NCI-H187 treated with DMSO at 0.1 percent for 48 hours (cell line): ENCODE measurements around the gene SEPTIN3.

Experiments
- DNase-seq: peaks from one replicate; lab custom pipeline; 2025; lab: John Stamatoyannopoulos, UW

Gene SEPTIN3

GRCh38 chr22:41969110-41969646 is at the start of gene SEPTIN3:
Gene SEPTIN3, plus strand, starts transcription at chr22:41969443. Its CDS starts 2,050 bp downstream, at chr22:41971493.
- DNase-seq = no peak

GRCh38 chr22:41920271-41920976 is 48.8 kb upstream of the SEPTIN3 start:
- no peak for DNase-seq

DNA sequence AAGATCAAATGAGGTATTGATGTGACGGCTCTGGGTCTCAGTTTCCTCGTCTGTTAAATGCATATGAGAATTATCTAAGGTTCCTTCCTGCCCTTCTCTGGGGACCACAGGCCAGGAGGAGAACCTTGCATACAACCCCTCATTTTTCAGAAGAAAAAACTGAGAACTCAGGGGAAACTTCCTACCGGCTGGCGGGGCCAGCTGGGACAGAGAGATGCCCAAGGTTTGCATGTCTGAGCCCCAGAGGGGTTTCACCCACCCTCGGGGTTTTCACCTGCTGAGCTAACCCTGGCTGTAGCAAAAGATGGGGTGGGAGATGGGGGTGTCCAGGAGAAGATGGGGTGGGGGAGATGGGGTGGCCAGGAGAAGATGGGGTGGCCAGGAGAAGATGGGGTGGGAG is 46.9 kb upstream of the SEPTIN3 start:
- DNase-seq = no peak

- no peak for DNase-seq
Measured at GRCh38 chr22:41922940-41923594, 46.2 kb upstream of the SEPTIN3 start.

GRCh38 chr22:41923595-41924276 is 45.5 kb upstream of the SEPTIN3 start:
- no peak for DNase-seq

DNA sequence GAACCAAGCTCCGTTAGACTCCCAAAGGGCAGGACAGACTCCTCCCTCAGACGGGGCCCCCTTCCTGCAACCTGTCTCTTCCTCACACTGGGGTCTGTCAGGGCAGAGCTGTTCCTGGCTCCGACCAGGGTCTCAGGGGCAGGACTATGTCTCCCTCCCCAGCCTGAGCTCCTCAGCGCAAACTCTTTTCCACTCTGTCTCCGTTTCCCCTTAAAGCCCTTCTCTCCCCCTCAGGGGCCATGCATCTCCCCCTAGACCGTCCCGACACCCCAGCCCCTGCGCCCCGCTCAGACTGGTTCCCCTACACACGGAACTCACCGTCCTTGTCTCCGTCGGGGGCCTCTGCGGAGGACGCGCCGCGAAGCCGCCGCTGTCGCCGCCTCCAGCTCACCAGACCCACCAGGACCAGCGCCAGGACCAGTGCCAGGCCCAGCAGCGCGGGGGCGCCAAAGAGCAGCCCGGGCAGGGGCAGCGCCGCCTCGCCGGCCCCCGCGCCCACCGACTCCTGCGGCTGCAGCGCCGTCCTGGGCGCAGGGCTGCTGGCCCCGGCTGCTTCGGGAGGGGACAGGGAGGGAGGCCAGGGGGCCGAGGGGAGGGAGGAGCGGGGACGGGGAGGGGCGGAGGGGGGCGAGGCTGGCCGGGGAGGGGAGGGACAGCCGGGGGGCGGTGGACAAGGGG is 43.3 kb upstream of the SEPTIN3 start:
- DNase-seq = no peak

- DNase-seq = no peak
Measured at GRCh38 chr22:41927813-41928212, 41.4 kb upstream of the SEPTIN3 start.

GRCh38 chr22:41928593-41929417 is 40.4 kb upstream of the SEPTIN3 start:
- no peak for DNase-seq

DNA sequence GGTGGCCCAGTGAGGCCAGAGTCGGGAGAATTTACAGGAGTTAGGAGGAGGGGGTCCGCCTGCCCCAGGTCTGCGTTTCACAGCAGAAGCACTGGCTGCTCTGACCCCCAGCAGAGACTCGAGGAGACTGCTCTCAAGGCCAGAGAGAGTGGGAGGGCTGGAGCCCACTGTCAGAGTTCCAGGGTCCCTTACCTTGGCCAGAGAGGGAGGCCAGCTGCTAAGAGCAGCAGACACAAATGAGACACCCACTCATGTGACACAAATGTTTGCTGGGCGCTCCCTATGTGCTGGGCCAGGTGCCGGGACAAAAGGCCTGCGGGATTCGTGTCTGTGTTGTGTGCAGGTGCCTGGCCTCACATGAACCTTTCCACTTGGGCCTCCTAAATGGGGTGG is 39.8 kb upstream of the SEPTIN3 start:
- no peak for DNase-seq

DNA sequence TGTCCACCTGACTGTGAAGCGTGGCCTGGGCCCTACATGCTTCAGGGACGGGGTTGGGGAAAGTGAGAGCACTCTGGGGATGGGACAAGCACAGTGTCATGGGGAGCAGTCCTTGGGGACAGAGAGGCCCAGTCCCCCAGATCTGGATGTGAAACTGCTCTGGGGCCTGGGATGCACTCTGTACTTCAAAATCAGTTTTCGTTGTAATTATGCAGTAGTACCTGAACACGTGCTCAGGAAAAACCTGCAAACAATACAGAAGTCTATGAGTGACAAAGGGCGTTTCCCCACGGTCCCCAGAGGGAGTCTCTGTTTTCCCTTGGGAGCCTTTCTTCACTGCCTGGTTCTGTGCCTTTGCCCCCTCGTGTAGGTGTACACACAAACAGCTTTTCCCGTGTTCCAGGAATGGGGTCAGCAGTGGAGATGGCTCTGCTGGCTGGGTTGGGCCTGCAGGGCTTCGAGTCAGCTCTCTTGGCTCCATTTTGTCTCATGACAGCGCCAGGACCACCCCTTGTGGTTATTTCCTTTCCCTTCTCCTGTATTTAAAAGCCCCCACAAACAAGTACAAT is 37.5 kb upstream of the SEPTIN3 start:
- DNase-seq = no peak

DNA sequence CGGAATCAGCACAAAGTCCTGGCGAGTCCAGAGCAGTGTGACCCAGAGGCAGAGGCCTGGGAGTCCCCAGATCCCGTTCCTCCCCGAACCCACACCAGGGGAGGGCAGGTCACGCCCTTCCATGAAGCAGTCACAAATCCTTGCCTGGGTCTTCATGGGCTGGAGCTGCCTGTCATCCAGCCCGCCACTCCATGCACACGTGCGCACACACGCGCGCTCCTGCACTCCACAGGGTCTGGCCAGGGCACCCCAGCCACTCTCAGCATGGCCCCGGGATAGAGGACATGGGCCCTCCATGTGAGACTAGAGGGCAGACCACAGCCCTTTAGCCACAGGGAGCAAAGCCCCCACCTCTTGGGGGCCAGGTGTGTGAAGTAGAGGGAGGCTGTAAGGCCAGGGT is 36.9 kb upstream of the SEPTIN3 start:
- no peak for DNase-seq

DNA sequence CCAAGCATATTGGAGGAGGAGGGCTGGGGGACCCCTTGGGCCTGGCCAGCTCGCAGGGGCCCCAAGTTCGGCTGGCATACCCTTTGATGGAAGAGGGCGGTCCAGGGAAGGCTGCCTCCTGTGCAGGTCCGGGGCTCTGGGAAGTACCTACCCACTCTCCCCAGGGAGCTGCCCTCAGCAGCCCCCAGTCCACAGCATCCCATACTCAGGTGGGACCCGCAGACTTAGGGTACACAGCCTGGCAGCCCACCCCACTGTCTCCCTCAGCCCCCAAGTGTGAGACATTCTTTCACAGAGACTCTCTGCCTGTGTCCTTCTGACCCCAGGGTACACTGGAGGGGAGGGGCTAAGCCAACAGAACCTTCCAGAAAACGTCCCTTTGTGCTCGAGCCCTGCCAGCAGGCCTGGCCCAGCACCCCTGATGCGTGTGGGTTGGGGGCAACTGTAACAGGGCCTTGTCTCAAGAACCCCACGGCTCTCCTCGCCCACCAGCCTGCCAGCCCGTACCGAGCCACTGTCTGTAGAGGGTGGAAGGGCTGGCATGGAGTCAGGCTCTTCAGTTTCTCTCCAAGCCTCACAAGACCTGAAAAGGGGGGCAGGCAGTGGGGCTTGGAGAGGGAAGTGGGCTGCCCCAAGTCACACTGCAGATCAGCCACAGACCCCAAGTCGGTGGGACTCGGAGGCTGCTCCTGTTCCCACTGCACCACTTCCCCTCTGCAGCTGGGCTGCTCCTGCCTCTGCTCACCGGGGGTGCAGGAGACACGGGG is 35.6 kb upstream of the SEPTIN3 start:
- DNase-seq = no peak

GRCh38 chr22:41934284-41935014 is 34.8 kb upstream of the SEPTIN3 start:
- no peak for DNase-seq

DNA sequence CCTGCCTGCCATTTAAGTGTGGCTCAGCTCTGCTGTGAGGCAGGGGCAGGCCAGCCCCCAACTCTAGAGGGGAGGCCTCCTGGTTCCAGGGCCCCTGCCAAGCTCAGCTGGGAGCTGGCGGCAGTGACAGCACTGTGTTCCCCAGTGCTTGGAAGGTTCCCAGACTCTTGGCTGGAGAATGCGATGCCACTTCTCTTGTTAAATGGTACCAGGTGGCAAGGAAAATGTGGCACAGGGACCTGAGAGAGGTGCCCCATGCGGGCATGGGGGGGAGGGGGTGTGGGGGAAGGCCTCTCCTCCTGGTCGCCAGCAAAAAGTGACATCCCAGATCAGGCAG is 34.3 kb upstream of the SEPTIN3 start:
- DNase-seq = no peak

DNA sequence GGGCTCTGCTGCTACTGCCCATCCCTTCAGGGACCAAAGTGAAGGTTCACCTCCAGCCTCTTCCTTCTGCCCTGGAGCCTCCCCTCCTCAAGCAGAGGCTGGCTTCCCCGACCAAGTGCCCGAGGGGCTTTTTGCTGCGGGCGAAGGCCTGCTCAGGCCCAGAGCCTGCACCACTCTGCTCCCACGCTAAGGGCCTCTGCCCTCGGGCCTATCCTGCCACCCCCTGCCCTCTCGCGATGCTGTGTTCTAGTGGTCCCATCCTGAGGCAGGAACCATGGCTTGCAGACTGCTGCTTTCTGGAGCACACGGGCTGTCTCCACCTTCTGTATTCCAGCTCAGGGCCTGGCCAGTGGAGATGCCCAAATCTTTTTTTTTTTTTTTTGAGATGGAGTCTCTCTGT is 33.7 kb upstream of the SEPTIN3 start:
- no peak for DNase-seq

DNA sequence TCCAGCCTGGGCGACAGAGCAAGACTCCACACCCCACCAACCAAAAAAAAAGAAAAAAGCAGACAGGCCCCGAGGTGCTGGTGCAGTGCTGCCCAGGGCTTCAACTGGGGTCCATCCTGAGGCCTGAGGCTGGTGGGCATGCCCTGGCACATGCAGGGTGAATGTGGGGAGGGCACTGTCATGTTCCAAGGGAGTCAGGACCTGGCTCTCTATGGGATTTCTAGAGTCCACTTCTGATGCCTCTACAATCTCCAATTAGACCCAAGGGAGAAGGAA is 32.4 kb upstream of the SEPTIN3 start:
- no peak for DNase-seq

GRCh38 chr22:41939981-41940831 is 29.0 kb upstream of the SEPTIN3 start:
- DNase-seq = no peak

- no peak for DNase-seq
Measured at GRCh38 chr22:41940832-41941765, 28.1 kb upstream of the SEPTIN3 start.
